CD4-positive, alpha-beta T cell treated with Interleukin-12 subunit alpha and Interleukin-12 subunit beta, for 1 hour (primary cell): Measurements from ENCODE around the gene PANK1.

Experiments used
- DNase-seq: peaks from one replicate; pipeline ENCODE4 v3.0.0-alpha.2; 2020

The PANK1 gene

GRCh38 chr10:89644967-89645741 is at the start of gene PANK1:
TSS of gene PANK1 (minus strand) at chr10:89645242. CDS start at chr10:89644891, 351 bp downstream.
- DNase-seq = peak; percentile 71

GRCh38 chr10:89693176-89693575 is 48.1 kb upstream of the PANK1 start:
- DNase-seq = no peak

- no peak for DNase-seq
These were observed 47.4 kb upstream of the PANK1 start for GRCh38 chr10:89692416-89692815.

- DNase-seq = no peak
These were observed 45.0 kb upstream of the PANK1 start for GRCh38 chr10:89690027-89690426.

- no peak for DNase-seq
These were observed 40.9 kb upstream of the PANK1 start for GRCh38 chr10:89685936-89686335.

- no peak for DNase-seq
These were observed 39.6 kb upstream of the PANK1 start for GRCh38 chr10:89684604-89685003.

GRCh38 chr10:89683883-89684282 is 38.8 kb upstream of the PANK1 start:
- DNase-seq = no peak

GRCh38 chr10:89679986-89680385 is 34.9 kb upstream of the PANK1 start:
- DNase-seq = no peak

- no peak for DNase-seq
These were observed 32.3 kb upstream of the PANK1 start for GRCh38 chr10:89677341-89677740.

- no peak for DNase-seq
These were observed 25.9 kb upstream of the PANK1 start for GRCh38 chr10:89670926-89671325.

- DNase-seq = no peak
These were observed 24.9 kb upstream of the PANK1 start for GRCh38 chr10:89669985-89670384.

GRCh38 chr10:89668386-89669071 is 23.5 kb upstream of the PANK1 start:
- no peak for DNase-seq

- no peak for DNase-seq
These were observed 21.1 kb upstream of the PANK1 start for GRCh38 chr10:89666138-89666537.

- no peak for DNase-seq
These were observed 20.3 kb upstream of the PANK1 start for GRCh38 chr10:89665302-89665701.

- DNase-seq = no peak
These were observed 19.2 kb upstream of the PANK1 start for GRCh38 chr10:89664203-89664602.

- DNase-seq = no peak
These were observed 18.1 kb upstream of the PANK1 start for GRCh38 chr10:89663144-89663543.

- DNase-seq = no peak
These were observed 17.6 kb upstream of the PANK1 start for GRCh38 chr10:89662596-89662995.

- no peak for DNase-seq
These were observed 14.4 kb upstream of the PANK1 start for GRCh38 chr10:89659143-89660131.

GRCh38 chr10:89657302-89657701 is 12.3 kb upstream of the PANK1 start:
- DNase-seq = no peak

- no peak for DNase-seq
These were observed 10.7 kb upstream of the PANK1 start for GRCh38 chr10:89655722-89656121.

- no peak for DNase-seq
These were observed 8.4 kb upstream of the PANK1 start for GRCh38 chr10:89653410-89653869.

- DNase-seq = no peak
These were observed 7.8 kb upstream of the PANK1 start for GRCh38 chr10:89652806-89653370.
